Measurements from ENCODE around the gene TRIM44.

DNA sequence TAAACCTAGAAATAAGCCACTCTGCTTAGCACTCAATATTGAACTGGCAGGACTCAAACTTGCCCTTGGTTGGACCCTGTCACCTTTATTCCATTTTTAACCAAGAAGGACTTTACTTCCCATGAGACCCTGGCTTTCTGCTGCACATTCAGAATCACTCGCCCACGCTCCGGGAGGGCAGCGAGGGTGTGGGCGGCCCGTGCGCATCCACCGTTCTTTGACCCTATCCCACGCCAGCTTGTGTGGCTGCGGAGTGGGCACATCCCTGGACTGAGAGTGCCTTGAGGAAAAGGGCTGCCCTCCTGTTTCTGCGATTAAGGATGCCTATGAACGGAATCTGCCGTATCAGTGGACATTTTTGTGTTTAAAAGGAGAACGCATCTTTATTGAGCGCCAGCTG lies 39.6 kb downstream of the TRIM44 start:
- TF ChIP-seq, protein P1, sequence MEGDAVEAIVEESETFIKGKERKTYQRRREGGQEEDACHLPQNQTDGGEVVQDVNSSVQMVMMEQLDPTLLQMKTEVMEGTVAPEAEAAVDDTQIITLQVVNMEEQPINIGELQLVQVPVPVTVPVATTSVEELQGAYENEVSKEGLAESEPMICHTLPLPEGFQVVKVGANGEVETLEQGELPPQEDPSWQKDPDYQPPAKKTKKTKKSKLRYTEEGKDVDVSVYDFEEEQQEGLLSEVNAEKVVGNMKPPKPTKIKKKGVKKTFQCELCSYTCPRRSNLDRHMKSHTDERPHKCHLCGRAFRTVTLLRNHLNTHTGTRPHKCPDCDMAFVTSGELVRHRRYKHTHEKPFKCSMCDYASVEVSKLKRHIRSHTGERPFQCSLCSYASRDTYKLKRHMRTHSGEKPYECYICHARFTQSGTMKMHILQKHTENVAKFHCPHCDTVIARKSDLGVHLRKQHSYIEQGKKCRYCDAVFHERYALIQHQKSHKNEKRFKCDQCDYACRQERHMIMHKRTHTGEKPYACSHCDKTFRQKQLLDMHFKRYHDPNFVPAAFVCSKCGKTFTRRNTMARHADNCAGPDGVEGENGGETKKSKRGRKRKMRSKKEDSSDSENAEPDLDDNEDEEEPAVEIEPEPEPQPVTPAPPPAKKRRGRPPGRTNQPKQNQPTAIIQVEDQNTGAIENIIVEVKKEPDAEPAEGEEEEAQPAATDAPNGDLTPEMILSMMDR (IDR thresholded peaks at IDR 0.05) = no peak
- TF ChIP-seq POLR2A (IDR thresholded peaks at IDR 0.05) = no peak
